GM19467 (cell line): ENCODE measurements around the gene NACC2.

ENCODE experiments used
- ATAC-seq: cut with Tn5 transposase; IDR thresholded peaks from one replicate; pipeline ENCODE4 v1.9.1; 2021; ENCODE audit warnings: mild to moderate bottlenecking, moderate library complexity; ENCODE audit not compliant: unreplicated experiment

Gene NACC2

DNA sequence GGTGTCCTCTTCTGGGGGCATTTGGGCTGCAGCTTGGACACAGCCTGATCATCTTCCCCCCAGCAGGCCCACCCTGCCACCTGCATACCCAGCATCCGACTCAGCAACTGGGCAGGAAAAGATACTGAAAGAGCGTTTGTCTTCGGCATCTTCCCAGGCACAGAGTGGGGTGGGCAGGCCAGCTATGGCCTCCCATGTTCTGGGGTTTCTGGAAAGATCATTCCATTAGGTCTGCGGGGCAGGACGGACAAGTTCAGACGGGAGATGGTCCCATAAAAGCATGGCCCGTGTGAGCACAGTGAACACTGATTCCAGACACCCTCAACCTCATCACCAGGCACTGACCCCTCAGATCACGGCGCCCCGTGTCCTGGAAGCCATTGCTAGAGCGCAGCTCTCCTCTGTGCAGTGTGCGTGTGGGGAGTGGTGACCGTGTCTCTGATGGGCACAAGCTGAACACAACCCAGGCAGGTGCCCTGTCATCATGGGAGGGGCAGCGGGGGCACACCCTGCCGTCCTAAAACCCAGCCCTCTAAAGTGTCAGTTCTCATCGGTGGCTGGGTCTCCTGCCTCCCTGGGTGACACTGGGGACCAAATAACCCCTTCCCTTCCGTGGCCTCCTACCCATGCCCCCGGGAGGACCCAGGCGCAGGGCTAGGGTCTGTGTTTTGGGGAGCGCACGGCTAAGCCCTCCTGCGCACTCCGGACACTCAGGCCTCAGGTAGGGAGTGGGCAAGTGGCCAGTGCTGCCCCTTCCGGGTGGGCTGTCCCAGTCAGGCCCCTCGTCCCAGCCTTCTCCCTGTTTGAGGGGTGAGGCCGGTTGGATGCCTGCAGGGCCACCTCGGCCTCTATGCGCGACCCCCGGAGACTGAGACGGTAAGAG is 36.8 kb upstream of the NACC2 start:
- ATAC-seq = no peak

DNA sequence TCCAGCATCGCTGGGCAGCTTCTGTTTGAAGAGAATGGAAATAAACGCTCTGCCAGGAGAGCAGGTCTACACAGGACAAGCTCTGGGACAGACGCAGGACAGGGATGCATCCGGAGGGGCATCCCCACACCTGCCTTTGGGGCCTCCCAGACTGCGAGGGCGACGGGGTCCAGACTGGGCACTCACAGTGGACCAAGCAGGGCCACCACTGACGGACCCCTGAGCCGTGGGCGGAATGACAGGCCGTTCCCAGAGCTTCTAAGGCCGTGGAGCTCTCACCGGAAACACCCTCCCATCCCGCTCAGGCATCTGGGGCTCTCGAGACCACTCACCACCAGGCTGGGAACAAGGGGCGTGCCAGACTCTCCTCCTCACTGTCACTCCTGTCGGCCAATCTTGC is 34.1 kb upstream of the NACC2 start:
- no peak for ATAC-seq

DNA sequence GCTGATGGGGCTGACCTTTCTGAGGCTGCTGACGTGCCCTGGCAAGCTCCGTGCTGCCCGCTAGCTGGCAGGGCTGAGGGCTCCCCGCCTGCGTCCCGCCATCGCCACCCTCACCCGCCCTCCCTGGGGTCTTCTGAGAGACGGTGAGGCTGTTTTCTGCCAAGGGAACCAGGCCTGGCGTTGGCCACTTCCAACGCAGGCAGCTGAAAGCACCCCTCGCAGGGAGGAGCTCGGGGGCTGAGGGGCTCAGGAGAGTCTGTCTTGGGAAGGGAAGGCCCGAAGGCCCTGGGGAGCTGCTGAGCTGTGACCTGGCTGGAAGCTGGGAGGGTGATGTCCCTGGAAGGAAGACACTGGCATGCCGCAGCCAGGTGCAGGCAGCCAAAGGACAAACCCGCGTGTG is 33.3 kb upstream of the NACC2 start:
- ATAC-seq = no peak

DNA sequence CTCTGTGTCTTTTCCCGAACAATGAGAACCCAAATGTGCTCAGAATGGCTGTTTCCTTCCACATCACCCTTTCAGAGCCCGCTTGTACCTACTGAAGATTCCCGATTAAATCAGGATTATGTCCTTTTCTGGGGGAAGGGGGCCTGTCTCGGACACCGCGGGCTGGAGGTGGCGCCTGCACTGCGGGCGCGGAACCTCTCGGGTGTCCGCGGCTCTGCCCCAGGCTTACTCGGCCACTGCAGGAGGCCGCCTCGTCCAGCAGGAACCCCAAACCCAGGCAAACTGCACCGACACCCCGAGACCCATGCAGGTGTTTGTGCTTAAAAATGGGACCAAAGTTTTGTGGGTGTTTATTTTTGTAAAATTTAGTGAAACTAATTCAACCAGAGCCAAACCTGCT is 32.2 kb upstream of the NACC2 start:
- no peak for ATAC-seq

DNA sequence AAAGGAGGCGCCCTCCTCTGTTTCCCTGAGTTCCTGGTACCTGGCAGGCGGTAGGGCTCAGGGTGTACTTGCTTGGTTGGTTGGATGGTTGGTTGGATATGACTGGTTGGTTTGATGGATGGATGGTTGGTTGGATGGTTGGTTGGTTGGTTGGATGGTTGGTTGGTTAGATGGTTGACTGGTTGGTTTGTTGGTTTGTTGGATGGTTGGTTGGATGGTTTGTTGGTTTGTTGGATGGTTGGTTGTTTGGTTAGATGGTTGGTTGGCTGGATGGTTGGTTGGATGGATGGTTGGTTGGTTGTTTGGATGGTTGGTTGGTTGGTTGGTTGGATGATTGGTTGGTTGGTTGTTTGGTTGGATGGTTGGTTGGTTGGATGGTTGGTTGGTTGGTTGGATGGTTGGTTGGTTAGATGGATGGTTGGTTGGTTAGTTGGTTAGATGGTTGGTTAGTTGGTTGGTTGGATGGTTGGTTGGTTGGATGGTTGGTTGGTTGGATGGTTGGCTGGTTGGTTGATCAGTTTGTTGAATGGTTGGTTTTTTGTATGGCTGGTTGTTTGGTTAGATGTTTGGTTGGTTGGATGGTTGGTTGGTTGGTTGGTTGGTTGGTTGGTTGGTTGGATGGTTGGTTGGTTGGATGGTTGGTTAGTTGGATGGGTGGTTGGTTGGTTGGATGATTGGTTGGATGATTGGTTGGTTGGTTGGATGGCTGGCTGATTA is 30.0 kb upstream of the NACC2 start:
- ATAC-seq = no peak

DNA sequence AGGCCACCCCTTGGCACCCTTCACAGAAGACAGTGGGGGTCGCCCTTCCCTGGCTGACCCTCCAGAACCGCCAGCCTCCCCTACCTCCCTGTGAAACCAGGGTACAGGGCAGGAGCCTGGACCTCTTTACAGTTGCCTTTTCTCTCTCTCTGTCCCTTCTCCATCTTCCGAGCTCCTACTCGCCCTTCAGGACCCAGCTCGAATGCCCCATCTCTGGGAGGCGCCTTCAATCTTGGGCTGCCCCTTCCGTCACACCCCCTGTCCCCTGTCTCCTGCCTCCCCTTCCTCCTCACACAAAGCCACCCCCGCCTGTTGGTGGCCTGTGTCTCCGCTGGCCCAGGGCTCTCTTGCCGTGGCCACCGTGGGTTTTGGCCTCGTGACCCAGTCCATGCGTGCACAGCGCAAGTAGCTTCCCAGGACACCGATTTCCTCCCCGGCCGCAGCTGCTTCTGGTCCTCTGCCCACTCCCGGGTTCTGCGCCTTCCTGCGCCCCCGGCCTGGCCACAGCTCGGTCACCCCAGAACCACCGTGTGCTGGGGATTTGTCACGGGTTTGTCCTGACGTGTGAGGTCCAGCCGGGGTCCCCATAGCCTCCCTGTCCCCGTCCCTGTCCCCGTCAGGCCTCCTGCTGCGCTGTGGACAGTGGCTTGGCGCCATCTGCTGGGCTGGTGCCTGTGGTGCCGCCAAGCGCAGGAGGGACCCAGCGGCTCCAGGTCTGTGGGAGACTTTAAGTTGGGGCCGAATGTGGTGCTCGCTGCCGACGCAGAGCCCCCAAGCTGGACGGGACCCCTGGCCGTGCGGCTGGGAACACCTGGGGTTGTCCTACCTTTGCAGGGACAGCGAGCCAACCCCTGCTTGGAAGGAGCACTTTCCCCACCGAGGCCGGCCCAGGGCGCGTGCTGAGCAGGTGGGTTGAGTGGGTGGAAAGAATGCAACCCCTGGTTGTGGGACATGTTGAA is 27.6 kb upstream of the NACC2 start:
- no peak for ATAC-seq

GRCh38 chr9:136121801-136122200 is 26.7 kb upstream of the NACC2 start:
- no peak for ATAC-seq

- no peak for ATAC-seq
Observed at GRCh38 chr9:136120438-136120844, 25.4 kb upstream of the NACC2 start.

- ATAC-seq = no peak
Observed at GRCh38 chr9:136119883-136120393, 24.8 kb upstream of the NACC2 start.

DNA sequence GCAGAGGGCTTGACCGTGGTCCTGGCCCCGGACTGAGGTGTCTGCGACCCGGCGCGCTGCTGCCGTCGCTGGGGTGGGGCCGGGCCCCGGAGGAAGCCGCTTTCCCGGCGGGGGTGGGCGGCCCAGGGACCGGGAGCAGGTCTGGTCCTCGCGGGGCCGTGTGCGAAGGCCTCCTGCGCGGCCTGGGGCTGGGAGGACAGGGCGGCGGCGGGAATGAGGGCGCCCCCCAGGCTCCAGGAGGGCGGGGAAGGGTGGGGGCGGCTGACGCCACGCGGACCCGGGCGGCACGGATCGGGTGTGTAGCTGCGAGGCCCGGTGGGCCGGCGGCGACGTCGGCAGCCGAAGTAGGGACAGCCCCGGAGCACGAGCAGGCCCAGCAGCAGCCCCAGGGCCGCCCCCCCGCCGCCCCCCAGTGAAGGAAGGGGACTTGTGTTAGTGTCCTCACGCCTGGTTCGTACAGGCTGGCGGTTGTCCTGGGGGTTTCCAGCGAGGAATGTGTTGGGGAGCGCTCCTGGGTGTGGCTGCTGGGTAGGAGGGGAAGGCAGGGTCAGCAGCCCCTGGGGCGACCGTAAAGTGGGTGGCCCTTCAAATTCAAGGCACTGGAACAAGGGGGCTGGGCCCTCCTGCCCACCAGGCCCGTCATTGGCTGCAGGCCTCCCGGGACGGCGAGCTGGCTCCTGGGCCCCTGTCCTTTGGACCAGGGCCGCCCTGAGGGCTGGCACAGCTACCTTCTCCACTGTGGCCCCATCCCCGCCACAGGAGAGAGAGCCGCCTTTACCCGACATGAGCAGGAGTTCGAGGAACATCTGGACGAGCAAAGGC is 24.2 kb upstream of the NACC2 start:
- ATAC-seq = no peak

- ATAC-seq = peak; percentile 73
Observed at GRCh38 chr9:136118320-136119060, 23.4 kb upstream of the NACC2 start, which contains the start of gene TMEM250. Gene TMEM250, minus strand, starts transcription at chr9:136118875. Its CDS starts 1,975 bp downstream, at chr9:136116900.

DNA sequence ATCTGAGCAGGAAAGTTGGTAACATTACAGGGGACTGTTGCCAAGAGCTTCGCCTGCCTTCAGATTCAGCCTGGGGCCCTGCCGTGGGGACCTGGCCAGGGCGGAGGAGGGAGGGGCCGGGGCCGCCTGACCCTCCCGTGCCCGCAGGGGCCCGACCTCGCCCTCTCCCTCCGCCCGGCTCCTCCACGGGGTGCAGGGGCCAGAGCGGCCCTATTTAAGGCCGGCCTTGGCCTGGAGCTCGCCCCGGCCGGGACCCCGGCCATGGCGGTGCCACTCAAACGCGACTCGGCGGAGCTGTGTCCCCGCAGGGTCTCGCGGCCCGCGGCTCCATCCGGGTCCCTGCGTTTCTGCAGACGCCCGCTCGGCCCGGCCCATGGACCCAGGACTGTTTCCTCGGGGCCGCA is 22.8 kb upstream of the NACC2 start:
- ATAC-seq = peak; percentile 6

- no peak for ATAC-seq
Observed at GRCh38 chr9:136117291-136117915, 22.3 kb upstream of the NACC2 start.

DNA sequence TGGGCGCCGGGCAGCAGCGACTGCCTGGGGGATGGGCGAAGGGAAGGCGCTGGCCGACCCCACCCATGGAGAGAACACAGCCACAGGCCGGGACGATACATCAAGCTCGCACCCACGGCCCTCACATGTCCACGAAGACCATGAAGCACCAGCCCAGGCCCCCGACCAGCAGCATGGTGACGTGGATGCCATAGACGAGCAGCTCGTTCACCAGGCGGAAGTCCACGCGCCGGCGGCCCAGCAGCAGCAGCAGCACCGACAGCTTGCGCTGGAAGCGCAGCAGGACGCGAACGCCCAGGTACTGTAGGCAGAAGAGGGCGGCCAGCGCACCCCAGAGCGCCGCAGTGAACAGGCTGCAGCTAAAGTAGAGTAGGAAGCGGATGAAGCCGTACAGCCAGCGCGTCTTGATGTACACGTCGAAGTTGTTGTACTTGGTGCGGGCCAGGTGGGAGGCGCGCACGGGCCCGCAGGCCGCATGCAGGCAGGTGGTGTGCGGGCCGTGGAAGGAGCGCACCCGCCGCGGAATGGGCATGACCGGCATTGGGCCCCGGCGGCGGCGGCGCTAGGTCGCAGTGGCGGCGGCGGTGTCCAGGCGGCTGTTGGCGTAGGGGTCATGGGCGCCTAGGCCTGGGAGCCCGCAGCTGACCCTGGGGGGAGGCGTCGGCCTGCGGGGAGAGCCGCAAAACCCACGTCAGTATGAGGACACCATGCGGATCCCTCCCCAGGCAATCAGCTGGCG is 21.4 kb upstream of the NACC2 start:
- ATAC-seq = no peak

DNA sequence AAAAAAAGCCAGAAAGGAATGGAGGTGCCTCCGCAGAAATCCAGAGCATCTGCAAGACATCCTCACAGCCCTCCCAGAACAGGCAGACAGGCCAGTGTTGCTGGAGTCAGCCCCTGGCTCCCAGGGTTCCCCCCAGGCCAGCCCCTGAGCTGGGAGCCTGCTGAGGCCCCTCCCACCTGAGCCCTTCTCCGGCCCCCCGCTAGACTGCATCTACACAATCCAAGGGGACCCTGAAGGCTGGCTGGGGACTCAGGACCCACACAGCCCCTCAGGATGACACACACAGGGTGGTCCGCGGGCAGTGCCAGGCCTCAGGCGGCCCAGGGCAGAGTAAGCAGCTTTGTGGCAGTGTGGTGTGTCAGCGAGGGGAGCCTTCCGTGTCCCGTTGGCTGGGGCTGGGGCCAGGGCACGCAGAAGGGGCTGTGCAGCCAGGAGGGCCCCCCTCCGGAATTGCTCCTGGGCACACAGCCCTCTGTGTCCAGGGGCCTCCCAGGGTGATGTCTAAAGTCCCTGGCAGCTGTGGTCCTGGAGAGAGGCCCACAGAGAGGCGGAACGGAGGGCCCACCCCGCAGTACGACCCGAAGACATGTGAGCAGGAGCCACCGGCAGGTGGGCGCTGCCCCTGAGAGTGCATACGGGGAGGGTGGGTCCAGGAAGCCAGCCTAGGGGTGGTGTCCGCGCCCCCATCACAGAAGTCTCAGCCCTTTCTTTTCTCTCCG is 20.7 kb upstream of the NACC2 start:
- ATAC-seq = no peak

DNA sequence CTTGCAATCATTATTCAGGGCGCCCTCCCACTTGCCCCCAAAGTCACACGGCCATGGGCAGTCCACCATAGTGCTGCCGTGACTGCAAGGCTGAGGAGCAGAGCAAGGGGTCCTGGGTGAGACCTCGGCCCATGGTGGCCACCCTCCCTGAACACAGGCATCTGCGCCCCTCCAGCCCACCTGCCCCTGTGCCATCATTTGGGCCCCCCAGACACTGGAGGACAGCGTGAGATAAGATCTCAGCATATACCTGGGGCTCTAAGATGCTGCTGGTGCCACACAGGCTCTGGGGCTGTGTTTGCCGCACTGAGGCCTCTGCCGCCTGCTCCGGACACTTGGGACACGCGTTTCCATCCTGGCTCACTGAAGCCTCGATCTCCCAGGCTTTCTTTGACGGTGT is 20.1 kb upstream of the NACC2 start:
- no peak for ATAC-seq

- no peak for ATAC-seq
Observed at GRCh38 chr9:136114610-136115009, 19.5 kb upstream of the NACC2 start.
